HG03442 (cell line): ENCODE results near the gene FAM81A.

Source experiments
- ATAC-seq: cut with Tn5 transposase; IDR thresholded peaks from one replicate; pipeline ENCODE4 v1.9.1; 2021; ENCODE audit warnings: mild to moderate bottlenecking, moderate library complexity; ENCODE audit not compliant: unreplicated experiment

FAM81A gene

GRCh38 chr15:59537403-59537802, 99.4 kb downstream of the FAM81A start:
- no peak for ATAC-seq

DNA sequence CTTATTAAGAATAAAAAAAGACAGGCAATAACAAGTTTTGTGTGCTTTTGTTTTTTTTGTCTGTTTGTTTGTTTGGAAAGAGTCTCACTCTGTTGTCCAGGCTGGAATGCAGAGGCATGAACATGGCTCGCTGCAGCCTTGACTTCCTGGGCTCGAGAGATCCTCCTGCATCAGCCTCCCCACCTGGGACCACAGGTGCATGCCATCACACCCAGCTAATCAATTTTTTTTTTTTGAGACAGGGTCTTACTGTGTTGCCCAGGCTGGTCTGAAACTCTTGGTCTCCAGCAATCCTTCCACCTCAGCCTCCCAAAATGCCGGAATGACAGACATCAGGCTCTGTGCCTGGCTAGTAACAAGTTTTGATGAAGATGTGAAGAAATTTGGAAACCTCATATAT, 100.5 kb downstream of the FAM81A start:
- ATAC-seq = no peak

DNA sequence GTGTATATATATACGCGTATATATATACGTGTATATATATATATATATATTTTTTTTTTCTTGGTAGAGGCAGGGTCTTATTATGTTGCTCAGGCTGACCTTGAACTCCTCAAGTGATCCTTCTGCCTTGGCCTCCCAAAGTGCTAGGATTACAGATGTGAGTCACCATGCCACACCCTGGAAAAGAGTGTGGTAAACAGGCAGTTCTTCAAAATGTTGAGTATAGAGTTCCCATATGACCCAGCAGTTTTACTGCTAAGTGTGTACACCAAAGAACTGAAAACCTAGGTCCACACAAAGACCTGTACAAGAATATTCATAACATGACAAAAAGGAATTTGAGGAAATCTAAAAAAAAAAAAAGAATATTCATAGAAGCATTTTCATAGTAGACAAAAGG, 101.8 kb downstream of the FAM81A start:
- no peak for ATAC-seq

DNA sequence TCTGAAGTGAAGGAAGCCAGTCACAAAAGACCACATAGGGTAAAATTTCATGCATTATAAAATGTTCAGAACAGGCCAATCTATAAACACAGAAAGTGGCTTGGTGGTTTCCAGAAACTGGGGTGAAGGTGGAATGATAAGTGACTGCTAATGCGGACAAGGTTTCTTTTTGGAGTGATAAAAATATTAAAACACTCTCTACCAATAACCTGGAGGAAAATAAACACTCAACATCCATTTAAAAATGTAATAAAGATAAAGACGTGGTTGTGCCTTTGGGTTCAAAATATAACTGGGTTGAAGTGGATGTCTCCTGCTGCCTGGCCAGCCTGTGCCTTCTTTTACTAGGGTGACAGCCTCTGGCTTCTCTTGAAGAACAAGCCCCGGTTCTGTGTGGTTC, 102.7 kb downstream of the FAM81A start:
- no peak for ATAC-seq

DNA sequence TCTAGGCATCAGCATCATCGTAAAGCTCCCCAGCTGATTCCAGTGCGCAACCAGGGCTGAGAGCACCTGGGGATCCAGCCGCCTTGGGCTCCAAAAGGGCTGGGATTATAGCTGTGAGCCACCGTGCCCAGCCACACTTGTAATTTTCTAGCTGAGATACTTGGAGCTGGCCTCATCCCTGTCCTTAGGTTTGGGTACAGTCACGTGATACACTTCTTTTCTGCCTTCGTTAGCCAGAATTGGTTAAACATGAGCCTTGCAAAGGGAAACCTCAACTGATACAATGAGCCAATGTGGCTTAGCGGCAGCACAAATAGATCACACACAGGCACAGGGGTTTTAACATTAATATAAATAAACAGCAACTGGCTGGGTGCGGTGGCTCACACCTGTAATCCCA, 103.8 kb downstream of the FAM81A start:
- no peak for ATAC-seq

DNA sequence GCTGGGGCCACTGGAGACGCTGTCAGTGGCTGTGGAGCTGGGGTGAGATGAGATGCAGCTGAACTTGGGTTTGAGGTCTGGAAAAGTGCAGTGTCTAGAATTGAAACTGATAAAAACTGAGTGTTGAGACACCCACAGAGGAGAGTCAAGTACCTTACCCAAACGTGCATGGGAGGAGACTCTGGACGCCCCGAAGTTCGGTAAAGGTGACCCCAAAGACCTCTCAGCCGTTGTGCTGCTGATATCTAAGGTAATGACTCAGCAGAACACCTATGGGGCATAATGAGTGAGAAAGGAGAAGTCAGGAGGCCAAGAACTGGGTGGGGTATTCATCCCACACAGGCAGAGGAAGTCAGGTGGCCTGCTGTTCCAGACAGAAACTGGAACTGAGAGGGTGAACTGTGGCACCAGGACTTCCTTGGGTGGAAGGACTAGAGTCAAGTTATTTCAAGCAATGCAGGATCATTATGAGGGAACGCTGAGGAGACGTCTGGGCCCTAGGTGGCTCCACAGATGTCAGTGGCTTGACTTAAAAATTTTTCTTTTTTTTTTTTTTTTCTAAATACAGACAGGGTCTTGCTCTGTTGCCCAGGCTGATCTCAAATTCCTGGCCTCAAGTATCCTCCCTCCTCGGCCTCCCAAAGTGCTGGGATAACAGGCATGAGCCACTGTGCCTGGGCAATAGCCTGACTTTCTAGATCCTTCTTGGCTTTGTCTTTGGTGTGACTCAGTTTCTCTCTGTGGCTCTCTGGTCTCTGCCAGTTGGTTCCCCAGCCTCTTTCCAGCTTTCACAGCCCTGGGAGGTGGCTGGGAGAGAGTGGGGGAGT, 105.9 kb downstream of the FAM81A start:
- peak; percentile 79 for ATAC-seq

- ATAC-seq = no peak
Measured at GRCh38 chr15:59545573-59545972, 107.6 kb downstream of the FAM81A start.

DNA sequence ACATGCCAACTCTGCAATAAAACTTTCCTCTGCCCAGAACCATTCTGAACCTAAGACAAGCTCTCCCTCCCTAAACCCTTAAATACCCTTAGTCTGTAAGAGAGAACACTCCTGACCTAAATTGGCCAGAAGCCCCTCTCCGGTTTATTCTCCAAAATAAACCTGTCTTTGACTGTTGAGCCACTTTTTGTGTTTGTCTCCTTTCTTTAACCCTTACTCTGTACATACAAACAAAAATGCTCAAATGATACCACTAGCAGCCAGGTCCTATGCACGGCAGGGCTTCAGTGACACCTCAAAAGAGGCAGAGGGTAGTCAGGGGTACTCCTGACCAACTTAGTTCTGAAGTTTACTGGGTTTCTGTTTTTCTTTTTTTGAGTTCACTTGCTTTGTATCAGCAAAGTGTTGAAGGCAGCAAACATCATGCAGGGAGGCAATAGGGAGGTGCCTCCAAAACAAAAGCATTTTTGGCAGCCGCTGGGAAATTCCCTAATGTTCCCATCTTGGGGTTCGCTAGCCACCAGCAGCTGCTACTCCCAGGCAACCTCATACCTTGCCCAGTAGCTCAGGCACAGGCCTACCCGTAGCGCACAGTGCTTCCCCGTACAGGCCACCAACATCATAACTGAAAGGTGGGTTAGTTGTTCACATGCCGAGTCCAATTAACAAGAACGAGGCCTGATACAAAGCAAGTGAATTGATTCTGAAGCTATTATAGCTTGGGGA, 110.7 kb downstream of the FAM81A start:
- ATAC-seq = no peak

DNA sequence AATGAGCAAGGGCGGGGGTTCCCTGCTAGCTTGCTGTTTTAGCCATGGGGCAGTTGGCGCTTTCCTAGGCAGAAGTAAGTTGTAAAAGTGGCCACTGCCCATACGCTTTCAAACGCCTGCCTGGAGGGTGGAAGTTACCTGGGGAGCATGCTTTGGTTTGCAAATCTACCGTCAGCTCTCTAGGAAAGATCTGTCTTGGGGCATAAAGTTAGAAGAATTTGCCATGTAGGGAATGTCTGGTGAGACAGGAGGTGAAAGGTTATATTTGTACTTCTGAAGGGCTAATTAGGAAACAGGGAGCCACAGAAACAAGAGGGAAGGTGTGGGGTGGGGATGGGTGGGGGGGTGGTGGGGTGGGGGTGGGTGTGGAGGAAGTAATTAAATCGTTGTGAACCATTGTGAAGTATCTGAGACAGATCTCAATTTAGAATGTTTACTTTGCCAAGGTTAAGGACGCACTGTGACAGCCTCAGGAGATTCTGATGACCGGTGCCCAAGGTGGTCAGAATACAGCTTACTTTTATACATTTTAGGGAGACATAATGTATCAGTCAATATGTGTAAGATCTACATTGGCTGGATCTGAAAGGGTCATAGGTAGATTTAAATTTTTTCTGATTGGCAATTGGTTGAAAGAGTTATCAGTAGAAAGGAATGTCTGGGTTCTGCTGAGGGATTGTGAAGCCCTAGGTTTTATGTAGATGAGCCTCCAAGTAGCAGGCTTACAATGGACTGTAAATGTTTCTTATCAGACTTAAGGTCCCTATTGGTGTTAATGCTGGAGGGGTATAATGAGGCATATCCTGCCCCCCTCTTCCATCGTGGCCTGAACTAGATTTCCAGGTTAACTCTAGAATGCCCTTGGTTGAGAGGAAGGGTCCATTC, 111.6 kb downstream of the FAM81A start:
- ATAC-seq = no peak

DNA sequence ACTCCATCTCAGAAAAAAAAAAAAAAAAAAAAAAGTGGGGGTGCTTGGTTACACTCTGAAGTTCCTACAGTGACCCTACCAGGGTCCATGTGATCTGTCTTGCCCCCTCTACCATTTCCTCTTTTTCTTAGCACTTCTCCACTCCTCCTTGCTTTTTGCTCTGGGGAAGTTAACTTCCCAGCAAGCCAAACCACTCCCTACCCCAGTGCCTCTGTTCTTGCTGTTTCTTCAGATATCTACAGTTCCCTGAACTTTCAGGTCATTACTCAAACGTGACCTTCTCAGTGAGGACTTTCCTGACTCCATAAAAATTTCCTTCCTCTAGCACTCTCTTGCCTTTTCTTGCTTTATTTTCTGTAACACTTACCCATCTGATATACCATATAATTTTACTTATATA, 112.5 kb downstream of the FAM81A start:
- no peak for ATAC-seq

DNA sequence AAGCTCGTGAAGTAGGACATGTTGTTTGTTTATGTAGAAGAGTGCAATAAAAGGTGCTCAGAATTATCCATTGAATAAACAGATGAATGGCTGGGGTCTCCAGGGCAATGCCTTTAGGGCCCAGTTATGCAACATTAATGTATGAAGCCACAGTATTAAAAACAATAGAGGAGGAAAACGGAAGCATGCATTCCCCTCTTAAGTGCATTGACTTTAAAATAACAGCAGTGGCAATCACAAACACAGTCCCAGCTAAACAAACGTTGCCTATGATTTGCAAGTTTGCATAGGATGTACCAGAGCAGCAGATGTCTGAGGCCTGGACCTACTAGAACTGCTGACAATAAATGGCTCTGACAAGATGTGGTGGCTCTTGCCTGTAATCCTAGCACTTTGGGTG, 113.0 kb downstream of the FAM81A start:
- no peak for ATAC-seq

DNA sequence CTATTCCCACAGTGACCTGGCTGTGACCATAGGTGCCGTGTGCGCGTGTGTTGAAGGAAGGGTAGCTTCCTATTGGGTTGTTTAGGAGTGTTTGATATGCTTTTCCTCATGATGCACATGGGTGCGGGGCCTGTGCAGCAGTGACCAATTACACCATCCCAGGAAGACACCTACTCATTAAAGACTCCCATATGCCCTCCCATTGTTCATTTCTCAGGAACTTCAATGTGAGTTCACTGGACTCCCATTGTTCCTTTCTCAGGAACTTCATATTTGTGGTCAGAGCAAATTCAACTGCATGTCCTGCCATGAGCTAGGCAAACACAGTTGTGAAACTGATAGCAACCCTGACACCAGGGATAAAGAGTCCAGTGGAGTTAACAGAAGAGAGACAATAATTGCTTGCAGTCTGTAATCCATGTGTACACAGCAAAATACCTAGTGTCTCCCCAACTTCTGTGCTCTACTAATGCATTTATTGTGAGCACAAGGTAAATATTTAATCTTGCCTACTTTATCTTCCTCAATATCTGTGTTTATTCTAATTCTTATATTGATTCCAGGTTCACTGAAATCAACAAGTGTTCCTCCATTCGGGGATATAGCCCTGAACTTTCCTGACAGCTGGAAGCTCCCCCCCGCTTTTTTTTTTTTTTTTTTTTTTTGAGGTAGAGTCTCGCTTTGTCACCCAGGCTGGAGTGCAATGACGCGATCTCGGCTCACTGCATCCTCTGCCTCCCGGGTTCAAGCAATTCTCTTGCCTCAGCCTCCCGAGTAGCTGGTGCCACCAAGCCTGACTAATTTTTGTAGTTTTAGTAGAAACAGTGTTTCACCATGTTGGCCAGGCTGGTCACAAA, 116.1 kb downstream of the FAM81A start:
- ATAC-seq = no peak

DNA sequence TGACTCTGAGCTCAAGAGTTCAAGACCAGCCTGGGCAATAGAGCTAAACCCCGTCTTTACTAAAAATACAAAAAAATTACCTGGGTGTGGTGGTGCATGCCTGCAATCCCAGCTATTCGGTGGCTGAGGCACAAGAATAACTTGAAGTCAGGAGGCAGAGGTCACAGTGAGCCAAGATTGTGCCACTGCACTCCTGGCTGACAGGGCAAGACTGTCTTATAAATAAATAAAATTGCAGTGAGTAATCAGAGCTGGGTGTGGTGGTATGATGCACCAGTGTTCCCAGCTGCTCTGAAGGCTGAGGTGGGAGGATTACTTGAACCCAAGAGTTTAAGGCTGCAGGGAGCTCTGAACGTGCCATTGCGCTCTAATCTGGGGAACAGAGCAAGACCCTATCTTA, 117.7 kb downstream of the FAM81A start:
- ATAC-seq = no peak

DNA sequence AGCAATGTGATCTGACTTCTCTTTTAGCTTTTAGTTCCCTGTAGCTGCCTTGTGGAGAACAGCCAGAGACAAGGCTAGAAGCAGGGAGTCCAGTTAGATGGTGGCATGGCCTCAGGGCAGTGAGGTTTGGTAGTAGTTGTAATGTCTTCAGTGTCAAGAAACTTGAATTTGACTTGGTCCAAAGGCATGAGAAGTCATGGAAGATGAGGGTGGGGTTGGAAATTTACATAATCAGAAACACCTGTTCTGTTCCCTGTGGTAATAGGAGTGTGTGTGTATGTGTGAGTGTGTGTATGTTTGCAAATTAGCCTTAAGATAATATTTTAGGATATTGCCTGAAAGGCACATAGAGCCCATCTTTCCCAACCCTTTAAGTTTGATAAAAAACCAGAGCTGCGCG, 118.4 kb downstream of the FAM81A start:
- no peak for ATAC-seq

DNA sequence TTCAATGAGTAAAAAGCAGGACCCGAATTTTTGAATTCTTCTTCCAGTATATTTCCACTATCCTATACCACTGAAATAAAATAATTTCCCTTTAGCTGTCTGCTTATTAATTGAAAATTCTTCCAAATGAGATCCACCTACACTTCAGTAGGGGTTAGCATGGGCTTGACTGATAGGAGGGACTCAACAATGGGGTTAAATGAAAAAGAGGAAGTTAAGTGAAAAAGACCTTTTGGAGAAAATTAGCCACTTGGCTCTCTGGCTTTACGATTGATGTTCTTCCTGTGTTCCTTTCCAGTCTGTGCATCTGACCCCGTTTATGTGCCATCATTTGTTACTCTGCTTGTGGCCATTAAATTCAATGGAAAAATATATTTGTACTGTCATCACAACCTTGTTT, 119.6 kb downstream of the FAM81A start:
- no peak for ATAC-seq

DNA sequence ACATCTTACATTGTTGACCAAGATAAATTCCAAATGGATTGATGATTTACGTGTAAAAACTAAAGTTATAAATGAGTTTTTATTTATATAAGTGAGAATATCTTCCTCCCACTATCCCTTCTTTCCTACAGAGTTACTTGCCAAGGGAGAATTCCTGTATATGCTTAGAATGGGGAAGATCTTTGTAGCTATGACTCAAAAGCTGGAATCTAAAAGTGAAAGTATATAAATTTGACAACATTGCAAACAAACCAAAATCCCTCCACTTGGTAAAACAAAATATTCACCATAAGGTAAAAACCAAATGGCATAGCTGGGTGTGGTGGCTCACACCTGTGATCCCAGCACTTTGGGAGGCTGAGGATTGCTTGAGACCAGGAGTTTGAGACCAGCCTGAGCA, 120.9 kb downstream of the FAM81A start:
- ATAC-seq = no peak

DNA sequence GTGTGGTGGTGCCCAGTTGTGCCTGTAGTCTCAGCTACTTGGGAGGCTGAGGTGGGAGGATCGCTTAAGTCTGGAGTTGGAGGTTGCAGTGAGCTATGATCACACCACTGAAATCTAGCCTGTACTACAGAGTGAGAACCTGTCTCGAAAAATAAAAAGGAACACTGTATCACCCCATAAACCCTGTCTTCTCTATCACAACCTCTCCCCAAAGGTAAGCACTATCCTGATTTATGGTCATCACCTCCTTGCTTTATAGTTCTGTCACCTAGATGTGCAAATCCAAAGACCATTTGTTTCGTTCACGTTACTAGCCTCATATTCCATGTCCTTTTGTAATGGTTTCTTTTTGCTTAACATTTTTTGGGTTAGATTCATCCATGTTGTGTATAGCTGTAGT, 123.6 kb downstream of the FAM81A start:
- ATAC-seq = no peak

DNA sequence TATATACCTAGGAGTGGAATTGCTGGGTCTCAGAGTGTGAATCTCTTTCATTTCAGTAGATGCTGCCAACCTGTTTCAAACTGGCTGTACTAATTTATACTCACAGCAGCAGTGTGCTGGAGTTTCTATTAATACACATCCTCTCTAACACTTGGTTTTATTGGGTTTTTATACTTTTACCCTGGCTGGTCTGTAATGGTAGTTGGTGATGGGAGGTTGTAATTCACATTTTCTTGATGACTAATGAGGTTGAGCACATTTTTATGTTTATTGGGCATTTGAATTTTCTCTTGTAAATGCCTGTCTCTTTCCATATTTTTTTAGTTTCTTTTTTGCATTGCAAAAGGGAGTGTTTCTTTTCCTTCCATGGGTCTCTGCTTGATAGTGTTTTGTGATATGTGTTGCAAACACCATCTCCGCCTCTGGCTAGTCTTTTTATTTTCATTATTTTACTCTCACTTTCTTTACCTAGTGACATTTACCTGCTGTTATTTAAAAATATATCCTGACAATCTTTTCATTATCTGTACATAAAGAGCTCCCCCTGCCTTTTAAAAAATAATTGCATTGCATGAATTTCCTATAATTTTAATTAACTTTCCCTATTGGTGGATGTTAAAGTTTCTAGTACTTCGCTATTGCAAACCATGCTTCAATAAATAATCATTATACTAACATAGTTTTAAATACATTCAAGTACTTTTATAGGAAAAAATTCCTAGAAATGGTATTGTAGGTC, 124.6 kb downstream of the FAM81A start:
- ATAC-seq = no peak

- ATAC-seq = no peak
Measured at GRCh38 chr15:59565299-59565698, 127.3 kb downstream of the FAM81A start.

DNA sequence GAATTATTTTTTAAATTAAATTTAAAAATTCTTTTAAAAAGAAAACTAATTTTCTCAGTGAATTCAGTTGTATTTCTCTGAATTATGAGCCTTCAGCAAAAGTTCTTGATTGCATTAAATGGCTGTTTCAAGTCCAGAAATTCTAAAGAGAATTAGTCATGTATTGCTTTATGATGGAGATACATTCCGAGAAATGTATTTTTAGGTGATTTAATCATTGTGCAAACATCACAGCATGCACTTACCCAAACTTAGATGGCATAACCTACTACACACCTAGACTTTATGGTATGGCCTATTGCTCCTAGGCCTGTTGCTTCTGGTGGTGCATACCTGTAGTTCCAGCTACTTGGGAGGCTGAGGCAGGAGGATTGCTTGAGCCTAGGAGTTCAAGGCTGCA, 129.3 kb downstream of the FAM81A start:
- ATAC-seq = no peak
